ENCODE results near the gene TFIP11. TPM values are rescaled to one million over a fixed set of nuclear protein-coding genes. Genes with fewer than 3 reads are reported as not detected.
A peak's percentile ranks its signal among the peaks of the same experiment; 100 is the strongest.
"Not testable (repeated sequence)": the region's sequence is repeated elsewhere in the genome, so short reads cannot be mapped to it uniquely, and the experiment has no call there.

Gene TFIP11
- total RNA-seq, 4 donors from 2014 or later = 21.6 to 27.1 (median 25.8) TPM

DNA sequence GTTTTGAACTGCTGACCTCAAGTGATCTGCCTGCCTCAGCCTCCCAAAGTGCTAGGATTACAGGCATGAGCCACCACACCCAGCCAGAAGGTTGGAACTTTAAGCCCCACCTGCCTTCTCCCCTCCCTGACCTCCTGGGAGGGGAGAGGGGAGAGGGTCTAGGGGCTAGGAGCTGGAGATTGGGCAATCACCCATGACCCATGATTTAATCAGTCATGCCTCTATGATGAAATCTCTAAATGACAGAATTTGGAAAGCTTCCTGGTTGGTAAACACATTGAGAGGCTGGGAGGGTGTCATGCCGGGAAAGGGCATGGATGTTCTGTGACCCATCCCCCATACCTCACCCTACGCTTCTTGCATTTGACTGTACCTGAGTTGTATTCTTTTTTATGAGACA lies 17.1 kb upstream of the TFIP11 start:
- 19 to 25% methylated on average over 2 of the region's 2 CpGs for WGBS, 2 donors
- peaks cover 8 to 77% (median 9%) of the 10 kb centered on the region in 3 donors for H3K36me3 ChIP-seq

DNA sequence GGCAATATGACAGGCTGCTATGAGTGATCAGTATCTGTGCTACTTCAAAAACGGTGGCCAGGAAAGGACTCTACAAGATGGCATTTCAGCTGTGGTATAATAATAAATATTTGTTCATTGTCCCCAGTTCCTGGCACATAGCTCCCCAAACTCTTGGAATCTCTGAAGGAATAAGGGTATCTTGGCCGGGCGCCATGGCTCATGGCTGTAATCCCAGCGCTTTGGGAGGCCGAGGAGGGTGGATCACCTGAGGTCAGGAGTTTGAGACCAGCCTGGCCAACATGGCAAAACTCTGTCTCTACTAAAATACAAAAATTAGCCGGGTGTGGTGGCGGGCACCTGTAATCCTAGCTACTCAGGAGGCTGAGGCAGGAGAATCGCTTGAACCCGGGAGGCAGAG lies 16.2 kb upstream of the TFIP11 start:
- H3K9me3 ChIP-seq; H3K27ac ChIP-seq; intact Hi-C loops (cut with DNase I); H3K4me3 ChIP-seq; H3K27me3 ChIP-seq; DNase-seq: not testable (repeated sequence)
- peaks cover 8 to 83% (median 9%) of the 10 kb centered on the region in 3 donors for H3K36me3 ChIP-seq
- H3K4me1 ChIP-seq = peaks cover 0 to 20% (median 5%) of the 10 kb centered on the region in 3 donors
- WGBS, 2 donors = 86 to 90% methylated on average over 7 to 9 of the region's 9 CpGs

More for the DNA sequence above, 17.1 kb upstream of the TFIP11 start:
- intact Hi-C loops (cut with DNase I) = no loop called here
- TF ChIP-seq POLR2A (IDR thresholded peaks at IDR 0.05) = no peak
- TF ChIP-seq, protein P1, sequence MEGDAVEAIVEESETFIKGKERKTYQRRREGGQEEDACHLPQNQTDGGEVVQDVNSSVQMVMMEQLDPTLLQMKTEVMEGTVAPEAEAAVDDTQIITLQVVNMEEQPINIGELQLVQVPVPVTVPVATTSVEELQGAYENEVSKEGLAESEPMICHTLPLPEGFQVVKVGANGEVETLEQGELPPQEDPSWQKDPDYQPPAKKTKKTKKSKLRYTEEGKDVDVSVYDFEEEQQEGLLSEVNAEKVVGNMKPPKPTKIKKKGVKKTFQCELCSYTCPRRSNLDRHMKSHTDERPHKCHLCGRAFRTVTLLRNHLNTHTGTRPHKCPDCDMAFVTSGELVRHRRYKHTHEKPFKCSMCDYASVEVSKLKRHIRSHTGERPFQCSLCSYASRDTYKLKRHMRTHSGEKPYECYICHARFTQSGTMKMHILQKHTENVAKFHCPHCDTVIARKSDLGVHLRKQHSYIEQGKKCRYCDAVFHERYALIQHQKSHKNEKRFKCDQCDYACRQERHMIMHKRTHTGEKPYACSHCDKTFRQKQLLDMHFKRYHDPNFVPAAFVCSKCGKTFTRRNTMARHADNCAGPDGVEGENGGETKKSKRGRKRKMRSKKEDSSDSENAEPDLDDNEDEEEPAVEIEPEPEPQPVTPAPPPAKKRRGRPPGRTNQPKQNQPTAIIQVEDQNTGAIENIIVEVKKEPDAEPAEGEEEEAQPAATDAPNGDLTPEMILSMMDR (IDR thresholded peaks at IDR 0.05) = no peak
- no peak for DNase-seq
- no peaks in the 10 kb centered on the region for H3K9me3 ChIP-seq
- H3K27ac ChIP-seq = peak overlapping the region in 2 of 4 donors; percentile 29 to 34
- H3K4me3 ChIP-seq = no peak overlapping the region
- peaks cover 0 to 29% (median 13%) of the 10 kb centered on the region in 3 donors for H3K4me1 ChIP-seq
- no peaks in the 10 kb centered on the region for H3K27me3 ChIP-seq

DNA sequence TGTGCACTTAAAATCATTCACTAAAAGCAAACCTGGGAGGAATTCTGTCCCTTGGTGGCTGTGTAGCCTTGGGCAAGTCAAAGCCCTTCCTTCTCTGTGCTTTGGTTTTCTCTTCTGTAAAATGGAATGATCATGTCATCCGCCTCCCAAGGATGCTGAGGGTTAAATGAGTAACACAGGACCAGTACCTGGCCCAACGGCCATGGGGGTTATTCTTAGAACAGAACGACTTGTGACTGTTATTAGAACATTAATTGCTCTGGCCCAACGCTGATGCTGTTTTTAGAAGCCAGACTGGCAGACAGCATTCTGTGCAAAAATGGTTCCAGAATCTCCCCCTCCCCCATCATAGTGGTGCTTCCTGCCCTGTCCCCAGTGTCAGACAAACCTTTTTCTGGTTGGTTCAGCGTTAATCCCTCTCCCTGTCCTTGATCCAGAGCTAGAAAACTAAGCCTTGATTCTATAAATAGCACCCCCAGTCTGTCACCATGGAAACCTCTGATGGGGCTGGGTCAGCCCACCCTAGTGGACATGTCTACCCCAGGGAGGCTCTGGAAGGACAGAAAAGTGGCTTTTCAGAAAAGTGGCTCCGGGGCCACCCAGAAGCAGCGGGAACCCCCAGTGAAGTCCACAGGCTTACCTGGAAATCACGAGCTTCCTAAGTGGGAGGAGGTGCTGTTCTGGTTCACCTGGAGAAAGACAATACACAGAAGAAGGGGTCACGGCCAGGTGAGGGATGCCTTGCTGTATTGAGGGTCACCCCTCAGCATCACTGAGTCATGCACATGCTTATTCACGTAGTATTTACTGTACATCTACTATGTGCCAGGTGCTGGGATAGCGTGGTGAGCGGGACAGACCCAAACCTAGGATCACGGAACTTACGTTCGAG lies 15.5 kb upstream of the TFIP11 start:
- H3K4me1 ChIP-seq = peaks cover 0 to 13% (median 5%) of the 10 kb centered on the region in 3 donors
- H3K36me3 ChIP-seq = peaks cover 8 to 84% (median 9%) of the 10 kb centered on the region in 3 donors
- DNase-seq = no peak
- no peaks in the 10 kb centered on the region for H3K27me3 ChIP-seq
- H3K4me3 ChIP-seq = no peak overlapping the region
- 73 to 82% methylated on average over 13 to 15 of the region's 15 CpGs for WGBS, 2 donors
- no peaks in the 10 kb centered on the region for H3K9me3 ChIP-seq
- intact Hi-C loops (cut with DNase I) = no loop called here
- H3K27ac ChIP-seq = no peak overlapping the region
- TF ChIP-seq POLR2A (IDR thresholded peaks at IDR 0.05) = no peak
- TF ChIP-seq, protein P1 (IDR thresholded peaks at IDR 0.05) = no peak

DNA sequence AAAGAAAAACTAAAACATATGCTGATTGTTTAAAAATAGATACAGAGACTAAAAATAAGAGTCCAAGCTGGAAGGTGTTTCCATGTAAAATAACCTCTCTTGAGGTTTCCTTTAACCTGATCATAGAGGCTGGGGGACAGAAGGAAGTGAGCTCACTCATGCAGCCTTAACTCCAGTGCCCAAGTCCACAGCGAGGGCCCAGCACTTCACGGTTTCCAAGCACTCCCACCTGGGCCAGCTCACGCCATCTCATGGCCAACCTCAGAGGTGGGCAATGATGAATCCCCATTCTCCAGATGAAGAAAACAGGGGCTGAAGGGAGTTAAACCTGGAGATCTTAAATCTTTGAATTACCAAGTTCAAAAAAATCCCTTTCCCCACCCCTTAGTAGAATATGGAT lies 14.9 kb upstream of the TFIP11 start:
- Histone ChIP-seq H3K36me3 (peaks cover 3 to 81% (median 9%) of the 10 kb centered on the region in 3 donors), H3K4me3 (no peak overlapping the region), H3K9me3 (no peaks in the 10 kb centered on the region), H3K4me1 (peaks cover 0 to 12% (median 5%) of the 10 kb centered on the region in 3 donors), H3K27ac (no peak overlapping the region), H3K27me3 (no peaks in the 10 kb centered on the region)
- TF ChIP-seq POLR2A (IDR thresholded peaks at IDR 0.05) = no peak
- TF ChIP-seq, protein P1 (IDR thresholded peaks at IDR 0.05) = no peak
- WGBS, 2 donors = 56 to 100% methylated on average over 2 to 3 of the region's 3 CpGs
- no peak for DNase-seq
- intact Hi-C loops (cut with DNase I) = no loop called here

DNA sequence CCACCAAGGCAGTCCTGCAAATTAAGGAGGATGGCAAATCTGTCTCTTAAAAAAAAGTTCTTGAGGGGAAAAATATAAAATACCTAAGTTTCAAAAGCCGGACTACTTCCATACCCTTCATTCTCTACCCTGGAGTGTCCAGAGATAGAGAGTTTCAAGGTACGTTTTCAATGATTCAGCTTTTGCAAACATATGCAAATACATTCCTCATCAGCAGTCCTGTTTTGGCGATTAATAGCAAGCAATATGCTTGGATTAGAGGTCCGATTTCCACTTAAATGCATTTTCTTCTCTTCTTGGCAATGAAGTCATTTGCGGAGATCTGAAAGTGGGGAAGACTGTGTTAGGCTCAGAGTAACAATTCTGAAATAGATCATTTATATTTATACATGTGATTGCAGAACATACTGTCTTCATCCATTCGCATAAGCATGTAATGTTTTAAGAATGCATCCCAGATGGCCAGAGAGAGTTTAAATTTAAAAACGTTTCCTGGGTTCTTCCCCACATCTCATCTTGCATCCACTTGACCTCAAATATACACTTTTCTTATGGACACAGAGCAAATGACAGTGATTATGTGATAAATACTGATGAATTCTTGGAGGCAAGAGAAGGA lies 13.8 kb upstream of the TFIP11 start:
- intact Hi-C loops (cut with DNase I) = no loop called here
- Histone ChIP-seq H3K4me3 (no peak overlapping the region), H3K9me3 (no peaks in the 10 kb centered on the region), H3K36me3 (peaks cover 0 to 70% (median 9%) of the 10 kb centered on the region in 3 donors), H3K27ac (no peak overlapping the region), H3K4me1 (peaks cover 0 to 12% (median 5%) of the 10 kb centered on the region in 3 donors), H3K27me3 (no peaks in the 10 kb centered on the region)
- WGBS, 2 donors = 77 to 81% methylated on average over 7 of the region's 7 CpGs
- DNase-seq = no peak
- TF ChIP-seq POLR2A (IDR thresholded peaks at IDR 0.05) = no peak
- TF ChIP-seq, protein P1 (IDR thresholded peaks at IDR 0.05) = no peak
